ENCODE data around the gene SPON1. TPM values are rescaled to one million over a fixed set of nuclear protein-coding genes. Genes with fewer than 3 reads are reported as not detected.
A peak's percentile ranks its signal among the peaks of the same experiment; 100 is the strongest.
"Not testable (repeated sequence)": the region's sequence is repeated elsewhere in the genome, so short reads cannot be mapped to it uniquely, and the experiment has no call there.

The SPON1 gene
- total and polyA plus RNA-seq, 2 experiments from 2014 or later, result 2.4 to 5.4 TPM

GRCh38 chr11:13984616-13985450, 22.3 kb downstream of the SPON1 start:
- Histone ChIP-seq H3K4me3 (no peak overlapping the region), H3K27me3 (replicated peaks; ENCODE audit: insufficient read depth) (no peaks in the 10 kb centered on the region), H3K4me1 (ENCODE audit: insufficient read depth) (peaks cover 24% of the 10 kb centered on the region), H2AFZ (peak overlapping the region; percentile 16; the same call in 1 of the 2 replicates), H3K9me2 (ENCODE audit: insufficient read depth) (no peaks in the 10 kb centered on the region), H3K9ac (no peak overlapping the region), H3K4me2 (ENCODE audit: unreplicated experiment) (peak overlapping the region; percentile 21), H3K36me3 (ENCODE audit: low read depth) (no peaks in the 10 kb centered on the region), H3K9me3 (ENCODE audit: low read depth) (no peaks in the 10 kb centered on the region), H3F3A (ENCODE audit: insufficient read depth) (peaks cover 13% of the 10 kb centered on the region), H3K27ac (peak overlapping the region; percentile 40; the same call in 1 of the 2 replicates), H3K79me2 (ENCODE audit: insufficient read depth) (no peaks in the 10 kb centered on the region), H4K20me1 (ENCODE audit: insufficient read depth) (no peaks in the 10 kb centered on the region)
- in situ Hi-C loops (cut with MboI), result no loop called here
- WGBS, 2 experiments (ENCODE audit: low coverage in 1 of 2, low lambda C conversion rate in 2 of 2, missing lambda C conversion rate in 2 of 2), result 18 to 19% methylated on average over 4 of the region's 4 CpGs
- no peak for TF ChIP-seq EZH2phosphoT487 (IDR thresholded peaks at IDR 0.05; ENCODE audit: insufficient read depth, low read depth)
- TF ChIP-seq EZH2 (IDR thresholded peaks at IDR 0.05; ENCODE audit: insufficient read depth, poor library complexity, severe bottlenecking), result no peak
- DNase-seq, result peak; percentile 88

GRCh38 chr11:13986695-13987094, 24.2 kb downstream of the SPON1 start:
- H3K27me3 ChIP-seq (replicated peaks; ENCODE audit: insufficient read depth); H3K9me3 ChIP-seq (ENCODE audit: low read depth); DNase-seq; H3K36me3 ChIP-seq (ENCODE audit: low read depth); H3K79me2 ChIP-seq (ENCODE audit: insufficient read depth); H2AFZ ChIP-seq; in situ Hi-C loops (cut with MboI); H3K4me3 ChIP-seq; H3K9ac ChIP-seq; H3K4me2 ChIP-seq (ENCODE audit: unreplicated experiment); H4K20me1 ChIP-seq (ENCODE audit: insufficient read depth); H3K9me2 ChIP-seq (ENCODE audit: insufficient read depth); H3K27ac ChIP-seq: not testable (repeated sequence)
- peaks cover 26% of the 10 kb centered on the region for H3K4me1 ChIP-seq (ENCODE audit: insufficient read depth)
- peaks cover 13% of the 10 kb centered on the region for H3F3A ChIP-seq (ENCODE audit: insufficient read depth)
- WGBS, 2 experiments (ENCODE audit: low coverage in 1 of 2, low lambda C conversion rate in 2 of 2, missing lambda C conversion rate in 2 of 2), result 92 to 93% methylated on average over 5 of the region's 5 CpGs

GRCh38 chr11:13992158-13992856, 29.8 kb downstream of the SPON1 start:
- H3K9ac ChIP-seq; H3K27ac ChIP-seq; H3K4me1 ChIP-seq (ENCODE audit: insufficient read depth); in situ Hi-C loops (cut with MboI); H3K4me3 ChIP-seq; H3K9me2 ChIP-seq (ENCODE audit: insufficient read depth); H3K36me3 ChIP-seq (ENCODE audit: low read depth); H4K20me1 ChIP-seq (ENCODE audit: insufficient read depth); H3F3A ChIP-seq (ENCODE audit: insufficient read depth); H3K27me3 ChIP-seq (replicated peaks; ENCODE audit: insufficient read depth); H3K9me3 ChIP-seq (ENCODE audit: low read depth); H3K79me2 ChIP-seq (ENCODE audit: insufficient read depth): not testable (repeated sequence)
- WGBS, 2 experiments (ENCODE audit: low coverage in 1 of 2, low lambda C conversion rate in 2 of 2, missing lambda C conversion rate in 2 of 2), result 27 to 39% methylated on average over 15 of the region's 15 CpGs
- peak overlapping the region; percentile 49 for H3K4me2 ChIP-seq (ENCODE audit: unreplicated experiment)
- peak; percentile 59 for DNase-seq
- H2AFZ ChIP-seq, result peak overlapping the region; percentile 57

- Histone ChIP-seq H3F3A (ENCODE audit: insufficient read depth) (no peaks in the 10 kb centered on the region), H3K36me3 (ENCODE audit: low read depth) (no peaks in the 10 kb centered on the region), H3K27ac (no peak overlapping the region), H3K4me3 (no peak overlapping the region), H4K20me1 (ENCODE audit: insufficient read depth) (no peaks in the 10 kb centered on the region), H3K9me3 (ENCODE audit: low read depth) (no peaks in the 10 kb centered on the region), H3K27me3 (replicated peaks; ENCODE audit: insufficient read depth) (no peaks in the 10 kb centered on the region), H3K9me2 (ENCODE audit: insufficient read depth) (no peaks in the 10 kb centered on the region), H2AFZ (no peak overlapping the region), H3K79me2 (ENCODE audit: insufficient read depth) (no peaks in the 10 kb centered on the region), H3K9ac (no peak overlapping the region), H3K4me1 (ENCODE audit: insufficient read depth) (peaks cover 9% of the 10 kb centered on the region), H3K4me2 (ENCODE audit: unreplicated experiment) (no peak overlapping the region)
- in situ Hi-C loops (cut with MboI), result no loop called here
- TF ChIP-seq EZH2phosphoT487 (IDR thresholded peaks at IDR 0.05; ENCODE audit: insufficient read depth, low read depth), result no peak
- TF ChIP-seq EZH2 (IDR thresholded peaks at IDR 0.05; ENCODE audit: insufficient read depth, poor library complexity, severe bottlenecking), result no peak
- no peak for DNase-seq
- 84 to 89% methylated on average over 7 of the region's 7 CpGs for WGBS, 2 experiments (ENCODE audit: low coverage in 1 of 2, low lambda C conversion rate in 2 of 2, missing lambda C conversion rate in 2 of 2)
Measured at GRCh38 chr11:13993096-13993765, 30.7 kb downstream of the SPON1 start.

Measured in GM23248 (cell line).